Transverse colon (tissue), 4 donors: Measurements from ENCODE around the gene TLR10. TPM values are rescaled to one million over a fixed set of nuclear protein-coding genes. Genes with fewer than 3 reads are reported as not detected.

ENCODE experiments used
- DNase-seq: peaks from one replicate; pipeline ENCODE4 v3.0.0-alpha.2; 2019
- H3K27ac ChIP-seq, 4 donors: fragments of 200-600 bp; sonication (generic); 2 replicates each; pipeline ENCODE4 v1.5.1; 2016 to 2018; ENCODE audit warnings: inconsistent platforms in 4 of 4
- H3K27me3 ChIP-seq: fragments of 200-600 bp; sonication (generic); 2 replicates; pipeline ENCODE4 v1.5.1; 2017; ENCODE audit warnings: inconsistent platforms
- H3K36me3 ChIP-seq, 4 donors: fragments of 200-600 bp; sonication (generic); 2 replicates each; pipeline ENCODE4 v1.5.1; 2017 to 2019; ENCODE audit warnings: inconsistent platforms in 4 of 4
- H3K4me1 ChIP-seq, 4 donors: fragments of 200-600 bp; sonication (generic); 2 replicates each; pipeline ENCODE4 v1.5.1; 2017 to 2020; ENCODE audit warnings: inconsistent platforms in 4 of 4
- H3K4me3 ChIP-seq, 4 donors: fragments of 200-600 bp; sonication (generic); 1 replicate in 1 of 4; 2 replicates in 3 of 4; pipeline versions ENCODE4 v1.5.1 to v1.6.1; 2017 to 2019; ENCODE audit warnings: inconsistent platforms in 4 of 4
- H3K9me3 ChIP-seq, 2 donors: fragments of 200-600 bp; sonication (generic); 2 replicates each; pipeline ENCODE4 v1.5.1; 2017 to 2019; ENCODE audit warnings: inconsistent platforms in 2 of 2
- EP300 ChIP-seq: sonication (generic); formaldehyde crosslinking; IDR thresholded peaks from one replicate; pipeline ENCODE4 v1.6.1; 2017; ENCODE audit warnings: antibody characterized with exemption, low read depth
- POLR2A ChIP-seq: fragments of 450-650 bp; IDR thresholded peaks from one replicate; pipeline ENCODE4 v1.6.1; 2016; ENCODE audit warnings: antibody characterized with exemption, mild to moderate bottlenecking, moderate library complexity
- POLR2AphosphoS5 ChIP-seq, 3 donors: sonication (generic); formaldehyde crosslinking; IDR thresholded peaks; one replicate each; pipeline ENCODE4 v1.6.1; 2016; ENCODE audit warnings: antibody characterized with exemption in 3 of 3
- WGBS, 2 donors: methylation state at CpG; one replicate each; pipeline ENCODE4 v1.1.5; 2018; ENCODE audit warnings: low coverage in 1 of 2; 5-methylcytosine and 5-hydroxymethylcytosine counted together
- in situ Hi-C, 4 donors: fragments of 200-750 bp; cut with MboI; loops; one replicate each; pipeline versions ENCODE4 v1.15.0 to v1.15.1; 2017; ENCODE audit warnings: low sequenced_read_pairs in 3 of 4, low pct_ligation_motif_present in 1 of 4, low pct_unique_long_range_greater_than_20kb in 1 of 4
- intact Hi-C: fragments of 100-400 bp; cut with DNase I; formaldehyde crosslinking; loops from one replicate; pipeline ENCODE4 v1.15.1; 2023; ENCODE audit warnings: low total_unique reads
- total RNA-seq, 4 donors: library from RNA; depleted of rRNA; stranded (reverse); fragments of >200 nt; gene quantifications; one replicate each; pipeline ENCODE4 v1.1.0, GENCODE V29; 2016
- TF ChIP-seq, protein P1 (sequence below), 5 experiments: fragments of 200-600 bp in 3 of 5; fragments of 450-650 bp in 2 of 5; sonication (generic) in 3 of 5; IDR thresholded peaks; 1 replicate in 2 of 5; 2 replicates in 3 of 5; pipeline ENCODE4 v1.5.1; 2016 to 2017; ENCODE audit warnings: antibody characterized with exemption in 5 of 5, inconsistent platforms in 3 of 5, mild to moderate bottlenecking in 2 of 5, moderate library complexity in 1 of 5

The TLR10 gene
- total RNA-seq, 4 donors from 2014 or later: 4.6 TPM; not detected in 3

DNA sequence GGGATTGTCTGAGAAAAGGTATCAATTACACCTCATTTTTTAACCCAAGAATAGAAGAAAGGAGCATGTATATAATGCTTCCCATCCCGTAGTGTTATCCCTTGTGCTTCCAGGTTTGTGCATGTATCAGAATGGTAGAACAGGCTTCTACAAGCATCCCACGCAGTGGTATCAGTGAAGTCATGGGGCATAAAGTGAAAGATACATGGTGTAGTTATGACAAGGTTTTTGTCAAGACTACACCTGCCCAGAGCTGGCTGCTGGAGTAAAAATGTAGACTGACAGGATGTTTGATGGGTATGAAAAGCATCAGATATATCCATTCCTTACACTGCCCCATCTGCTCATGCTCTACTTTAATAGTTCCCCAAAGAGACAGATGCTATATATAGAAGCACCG, 12.3 kb upstream of the TLR10 start:
- Histone ChIP-seq H3K9me3 (no peaks in the 10 kb centered on the region), H3K27me3 (no peaks in the 10 kb centered on the region), H3K4me3 (no peak overlapping the region), H3K36me3 (peaks cover 0 to 7% (median 3%) of the 10 kb centered on the region in 4 donors), H3K27ac (no peak overlapping the region), H3K4me1 (no peaks in the 10 kb centered on the region)
- intact Hi-C loops (no loop called here), in situ Hi-C loops (loop anchor here in 1 of 4 donors (25.0 kb wide), 1 partner anchor 342 kb away; no protein-coding TSS in a partner anchor)
- 92 to 96% methylated on average over 3 of the region's 3 CpGs for WGBS, 2 donors
- DNase-seq: no peak
- TF ChIP-seq POLR2A (no peak), EP300 (no peak), POLR2AphosphoS5 (IDR thresholded peaks at IDR 0.05) (no peak)
- TF ChIP-seq, protein P1, sequence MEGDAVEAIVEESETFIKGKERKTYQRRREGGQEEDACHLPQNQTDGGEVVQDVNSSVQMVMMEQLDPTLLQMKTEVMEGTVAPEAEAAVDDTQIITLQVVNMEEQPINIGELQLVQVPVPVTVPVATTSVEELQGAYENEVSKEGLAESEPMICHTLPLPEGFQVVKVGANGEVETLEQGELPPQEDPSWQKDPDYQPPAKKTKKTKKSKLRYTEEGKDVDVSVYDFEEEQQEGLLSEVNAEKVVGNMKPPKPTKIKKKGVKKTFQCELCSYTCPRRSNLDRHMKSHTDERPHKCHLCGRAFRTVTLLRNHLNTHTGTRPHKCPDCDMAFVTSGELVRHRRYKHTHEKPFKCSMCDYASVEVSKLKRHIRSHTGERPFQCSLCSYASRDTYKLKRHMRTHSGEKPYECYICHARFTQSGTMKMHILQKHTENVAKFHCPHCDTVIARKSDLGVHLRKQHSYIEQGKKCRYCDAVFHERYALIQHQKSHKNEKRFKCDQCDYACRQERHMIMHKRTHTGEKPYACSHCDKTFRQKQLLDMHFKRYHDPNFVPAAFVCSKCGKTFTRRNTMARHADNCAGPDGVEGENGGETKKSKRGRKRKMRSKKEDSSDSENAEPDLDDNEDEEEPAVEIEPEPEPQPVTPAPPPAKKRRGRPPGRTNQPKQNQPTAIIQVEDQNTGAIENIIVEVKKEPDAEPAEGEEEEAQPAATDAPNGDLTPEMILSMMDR (IDR thresholded peaks at IDR 0.05): no peak

DNA sequence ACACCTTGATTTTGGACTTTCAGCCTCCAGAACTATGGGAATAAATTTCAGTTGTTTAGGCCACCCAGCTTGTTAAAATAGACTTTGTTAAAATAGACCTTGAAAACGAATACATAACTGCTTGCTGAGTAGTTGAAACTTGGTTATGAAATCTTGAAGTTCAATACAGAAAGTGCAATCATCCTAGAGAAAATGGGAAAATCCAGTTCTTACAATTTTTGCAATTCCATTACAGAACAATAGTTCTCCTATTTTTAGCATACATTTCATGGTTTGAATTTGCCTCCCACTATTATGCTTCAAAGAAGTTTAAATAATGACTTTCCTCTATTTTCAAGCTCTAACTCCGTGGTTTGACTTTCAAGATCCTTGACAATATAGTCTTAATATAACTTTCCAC, 11.3 kb upstream of the TLR10 start:
- TF ChIP-seq, protein P1 (IDR thresholded peaks at IDR 0.05): no peak
- no peak for TF ChIP-seq POLR2AphosphoS5 (IDR thresholded peaks at IDR 0.05)
- no peak for TF ChIP-seq EP300

GRCh38 chr4:38791010-38791409, 8.2 kb upstream of the TLR10 start:
- no peaks in the 10 kb centered on the region for H3K4me1 ChIP-seq
- intact Hi-C loops: no loop called here
- TF ChIP-seq POLR2A: no peak
- no peak for TF ChIP-seq POLR2AphosphoS5 (IDR thresholded peaks at IDR 0.05)
- no peak for TF ChIP-seq EP300
- TF ChIP-seq, protein P1 (IDR thresholded peaks at IDR 0.05): no peak
- 59 to 67% methylated on average over 2 of the region's 2 CpGs for WGBS, 2 donors
- no peaks in the 10 kb centered on the region for H3K9me3 ChIP-seq
- DNase-seq: no peak
- H3K27ac ChIP-seq: no peak overlapping the region
- no peaks in the 10 kb centered on the region for H3K36me3 ChIP-seq
- in situ Hi-C loops: loop anchor here in 1 of 4 donors (25.0 kb wide), 1 partner anchor 346 kb away; no protein-coding TSS in a partner anchor
- no peak overlapping the region for H3K4me3 ChIP-seq
- H3K27me3 ChIP-seq: no peaks in the 10 kb centered on the region

More for the DNA sequence above, 11.3 kb upstream of the TLR10 start:
- H3K36me3 ChIP-seq: peaks cover 0 to 5% (median 2%) of the 10 kb centered on the region in 4 donors
- H3K27me3 ChIP-seq: no peaks in the 10 kb centered on the region
- H3K9me3 ChIP-seq: no peaks in the 10 kb centered on the region
- 74 to 81% methylated on average over 2 of the region's 2 CpGs for WGBS, 2 donors
- no peak for DNase-seq
- no peak overlapping the region for H3K27ac ChIP-seq
- no peak overlapping the region for H3K4me3 ChIP-seq
- in situ Hi-C loops (loop anchor here in 1 of 4 donors (25.0 kb wide), 1 partner anchor 343 kb away; no protein-coding TSS in a partner anchor), intact Hi-C loops (no loop called here)
- no peaks in the 10 kb centered on the region for H3K4me1 ChIP-seq

DNA sequence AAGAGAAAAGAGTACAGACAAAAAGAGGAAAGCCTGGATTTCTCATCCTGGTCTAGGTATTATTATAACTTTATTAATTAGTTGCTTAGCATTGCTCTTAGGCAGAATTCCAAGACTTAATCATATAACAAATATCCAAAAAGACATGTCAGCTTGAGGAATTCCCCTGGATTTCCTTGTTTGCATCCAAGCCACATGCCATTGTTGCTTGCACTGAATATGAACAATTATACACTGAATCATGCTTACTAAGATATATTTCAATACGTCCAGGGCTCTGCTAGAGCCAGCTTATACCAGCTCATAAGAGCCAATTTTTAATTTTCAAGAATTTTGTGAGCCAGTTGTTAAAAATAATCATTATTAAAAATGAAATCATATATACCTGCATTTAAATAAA, 5.5 kb upstream of the TLR10 start:
- TF ChIP-seq POLR2A: no peak
- TF ChIP-seq EP300: no peak
- no peak for TF ChIP-seq POLR2AphosphoS5 (IDR thresholded peaks at IDR 0.05)
- TF ChIP-seq, protein P1 (IDR thresholded peaks at IDR 0.05): no peak
- no peak overlapping the region for H3K27ac ChIP-seq
- intact Hi-C loops (no loop called here), in situ Hi-C loops (loop anchor here in 1 of 4 donors (25.0 kb wide), 1 partner anchor 349 kb away; no protein-coding TSS in a partner anchor)
- no peaks in the 10 kb centered on the region for H3K36me3 ChIP-seq
- H3K4me3 ChIP-seq: no peak overlapping the region
- 64 to 88% methylated on average over 1 of the region's 1 CpG for WGBS, 2 donors
- H3K27me3 ChIP-seq: no peaks in the 10 kb centered on the region
- no peaks in the 10 kb centered on the region for H3K9me3 ChIP-seq
- H3K4me1 ChIP-seq: no peaks in the 10 kb centered on the region
- no peak for DNase-seq
